GM12891 (cell line): ENCODE data around the gene TSKS.

Source experiments
- DNase-seq: peaks from one replicate; pipeline ENCODE4 v3.0.0; 2011; ENCODE audit warnings: low spot score; ENCODE audit not compliant: insufficient read length
- FAIRE-seq: peaks from 2 replicates; lab custom pipeline; 2011; peaks lifted over from hg19 to GRCh38; lab: Jason Lieb, UNC
- PAX5 ChIP-seq: IDR thresholded peaks from 2 replicates; pipeline ENCODE4 v1.6.1; 2011; ENCODE audit warnings: low read length, moderate library complexity, mild to moderate bottlenecking; ENCODE audit not compliant: insufficient read depth, severe bottlenecking
- POLR2A ChIP-seq: IDR thresholded peaks from 2 replicates; pipeline ENCODE4 v1.6.1; 2011; ENCODE audit warnings: low read depth, low read length, control low read depth
- POLR2AphosphoS5 ChIP-seq: IDR thresholded peaks from 2 replicates; pipeline ENCODE4 v1.6.1; 2011; ENCODE audit warnings: low read depth, low read length, control low read depth
- POU2F2 ChIP-seq: IDR thresholded peaks from 2 replicates; pipeline ENCODE4 v1.6.1; 2011; ENCODE audit warnings: low read depth, mild to moderate bottlenecking, control low read depth, low read length, moderate library complexity
- SPI1 ChIP-seq: IDR thresholded peaks from 2 replicates; pipeline ENCODE4 v1.6.1; 2011; ENCODE audit warnings: low read depth, low read length, control low read depth
- TAF1 ChIP-seq: IDR thresholded peaks from 2 replicates; pipeline ENCODE4 v1.6.1; 2011; ENCODE audit warnings: low read depth, low read length, control low read depth

The TSKS gene

GRCh38 chr19:49752701-49753100 lies 10.4 kb downstream of the TSKS start:
- FAIRE-seq = no peak
- DNase-seq = no peak

DNA sequence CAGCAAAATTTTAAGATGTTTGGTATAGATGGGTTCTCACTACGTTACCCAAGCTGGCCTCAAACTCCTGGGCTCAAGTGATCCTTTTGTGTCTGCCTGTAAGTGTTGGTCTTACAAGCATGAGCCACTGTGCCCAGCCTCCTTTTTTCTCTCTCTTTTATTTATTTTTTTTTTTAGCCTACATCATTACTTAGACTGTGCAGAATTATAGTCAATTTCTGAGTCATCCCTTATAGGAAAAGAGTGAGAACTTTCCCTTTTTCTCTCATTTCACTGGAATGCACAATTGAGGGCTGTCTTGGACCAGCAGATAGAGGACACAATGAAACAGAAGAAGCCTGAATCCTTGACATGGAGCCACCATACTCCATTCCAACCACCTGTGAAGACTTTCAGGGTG lies 13.3 kb downstream of the TSKS start:
- TF ChIP-seq POU2F2 = no peak
- TF ChIP-seq PAX5 = no peak
- no peak for TF ChIP-seq TAF1
- TF ChIP-seq POLR2AphosphoS5 = no peak
- no peak for TF ChIP-seq POLR2A
- TF ChIP-seq SPI1 = no peak
- no peak for FAIRE-seq

More at GRCh38 chr19:49752701-49753100, 10.4 kb downstream of the TSKS start:
- TF ChIP-seq TAF1 (no peak), POLR2A (no peak), PAX5 (no peak), SPI1 (no peak), POLR2AphosphoS5 (no peak), POU2F2 (no peak)

DNA sequence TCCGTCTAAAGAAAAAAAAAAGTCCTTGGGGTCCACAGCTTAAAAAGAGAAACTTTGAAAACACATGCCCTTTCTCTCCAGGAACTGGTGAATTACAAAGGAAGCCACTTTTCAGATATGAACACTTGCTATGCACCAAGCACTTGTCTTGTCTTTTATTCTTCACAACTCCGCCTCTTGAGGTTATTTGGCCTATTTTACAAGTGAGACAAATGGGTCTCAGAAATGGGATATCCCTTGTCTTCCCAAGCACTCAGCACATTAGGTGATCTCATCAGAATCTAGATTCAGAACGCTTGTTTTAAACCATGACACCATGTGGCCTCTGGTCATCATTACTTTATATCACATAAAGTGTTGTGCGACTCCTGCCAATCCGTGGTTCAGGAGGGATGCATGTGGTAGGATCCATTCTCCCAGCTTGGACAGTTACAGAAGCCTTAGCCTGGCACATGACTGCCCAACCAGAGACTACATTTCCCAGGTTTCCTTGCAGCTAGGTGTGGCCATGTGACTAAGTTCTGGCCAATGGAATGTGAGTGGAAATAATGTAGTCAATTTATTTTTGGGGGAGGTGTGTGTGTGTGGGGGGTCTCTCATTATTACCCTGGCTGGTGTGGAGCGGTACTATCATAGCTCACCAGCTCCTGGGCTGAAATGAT lies 13.9 kb downstream of the TSKS start:
- DNase-seq = no peak
- TF ChIP-seq SPI1 (no peak), POU2F2 (no peak), POLR2AphosphoS5 (no peak), PAX5 (no peak), POLR2A (no peak), TAF1 (no peak)
- FAIRE-seq = no peak

More for the DNA sequence above, 13.3 kb downstream of the TSKS start:
- DNase-seq = no peak

DNA sequence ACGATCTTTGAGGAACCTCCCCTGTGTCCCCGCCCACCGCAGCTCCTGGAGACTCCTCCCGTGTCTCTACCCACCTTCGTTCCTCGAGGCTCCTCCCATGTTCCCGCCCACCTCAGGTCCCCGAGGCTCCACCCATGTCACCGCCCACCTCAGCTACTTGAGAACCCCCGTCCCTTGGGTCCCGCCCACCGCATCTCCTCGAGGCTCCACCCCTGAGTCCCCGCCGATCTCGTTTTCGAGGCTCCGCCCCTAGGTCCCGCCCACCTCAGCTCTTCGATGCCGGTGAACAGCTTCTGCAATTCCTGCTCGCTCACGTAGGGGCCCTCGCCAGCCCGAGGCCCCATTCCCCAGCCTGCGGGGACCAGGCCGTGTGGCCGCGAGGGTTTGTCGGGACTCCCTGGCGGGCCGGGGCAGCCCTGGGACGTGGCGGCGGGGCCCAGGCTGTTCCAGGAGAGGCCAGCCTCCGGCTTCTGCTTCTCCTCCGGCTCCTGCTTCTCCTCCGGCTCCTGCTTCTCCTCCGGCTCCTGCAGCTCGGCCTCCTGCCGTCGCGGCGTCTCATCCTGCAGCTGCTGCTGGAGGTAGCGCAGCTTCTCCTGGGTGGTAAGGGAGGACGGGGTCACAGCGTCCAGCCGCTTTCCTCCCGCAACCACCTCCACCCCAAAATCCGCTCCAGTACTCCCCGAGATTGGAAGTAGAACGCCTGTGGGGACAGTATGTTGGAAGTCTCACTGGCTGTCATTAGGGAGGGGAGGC lies 16.7 kb downstream of the TSKS start:
- TF ChIP-seq POU2F2 (no peak), POLR2A (no peak), TAF1 (no peak), POLR2AphosphoS5 (no peak), PAX5 (no peak), SPI1 (no peak)
- DNase-seq (peak; percentile 39), FAIRE-seq (no peak)

DNA sequence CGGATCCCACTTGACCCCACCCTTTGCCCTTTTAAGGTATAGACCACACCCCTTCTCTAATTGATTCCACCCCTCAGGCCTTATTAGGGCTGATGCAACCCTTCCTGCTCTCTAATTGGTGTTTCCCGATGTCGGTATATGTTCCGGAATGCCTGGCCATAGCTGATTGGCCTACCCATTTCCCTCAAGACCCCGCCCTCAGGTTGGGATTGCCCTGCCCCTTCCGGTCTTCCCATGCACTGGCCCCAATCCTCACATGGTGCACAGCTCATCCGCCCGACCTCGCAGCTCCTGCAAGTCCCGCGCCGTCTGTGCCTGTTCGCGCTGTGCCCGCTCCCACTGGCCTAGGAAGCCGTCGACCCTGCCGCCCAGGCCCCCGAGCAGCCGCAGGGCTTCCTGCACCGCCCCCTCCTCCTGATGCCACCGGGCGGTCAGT lies 18.1 kb downstream of the TSKS start:
- FAIRE-seq (no peak), DNase-seq (no peak)
- TF ChIP-seq PAX5 = no peak
- no peak for TF ChIP-seq POLR2A
- TF ChIP-seq SPI1 = no peak
- TF ChIP-seq POU2F2 = no peak
- TF ChIP-seq TAF1 = no peak
- TF ChIP-seq POLR2AphosphoS5 = no peak

- DNase-seq (no peak), FAIRE-seq (no peak)
- no peak for TF ChIP-seq PAX5
- TF ChIP-seq SPI1 = no peak
- TF ChIP-seq POLR2A = no peak
- TF ChIP-seq TAF1 = no peak
- no peak for TF ChIP-seq POLR2AphosphoS5
- no peak for TF ChIP-seq POU2F2
These were observed 21.8 kb downstream of the TSKS start for GRCh38 chr19:49741210-49741844.

GRCh38 chr19:49739933-49740332 lies 23.2 kb downstream of the TSKS start:
- no peak for TF ChIP-seq POU2F2
- no peak for TF ChIP-seq POLR2AphosphoS5
- no peak for TF ChIP-seq TAF1
- no peak for TF ChIP-seq SPI1
- TF ChIP-seq PAX5 = no peak
- no peak for TF ChIP-seq POLR2A
- DNase-seq (no peak), FAIRE-seq (no peak)

GRCh38 chr19:49739098-49739497 lies 24.0 kb downstream of the TSKS start:
- FAIRE-seq (no peak), DNase-seq (no peak)
- TF ChIP-seq PAX5 (no peak), POLR2AphosphoS5 (no peak), TAF1 (no peak), POLR2A (no peak), SPI1 (no peak), POU2F2 (no peak)

DNA sequence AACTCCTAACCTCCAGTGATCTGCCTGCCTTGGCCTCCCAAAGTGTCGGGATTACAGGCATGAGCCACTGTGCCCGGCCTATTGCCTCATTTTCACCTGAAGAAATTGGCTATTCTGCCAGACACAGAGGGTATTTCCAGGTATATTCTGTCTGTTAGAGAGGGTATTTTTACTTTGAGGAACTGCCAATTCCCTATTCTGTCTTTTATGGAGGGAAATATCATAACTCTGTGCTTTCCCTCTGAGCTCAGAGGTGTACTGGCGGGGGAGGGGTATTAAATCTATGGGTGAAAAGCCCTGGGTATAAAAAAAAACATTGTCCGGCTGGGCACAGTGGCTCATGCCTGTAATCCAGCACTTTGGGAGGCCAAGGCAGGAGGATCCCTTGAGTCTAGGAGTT lies 24.8 kb downstream of the TSKS start:
- DNase-seq = no peak
- TF ChIP-seq POU2F2 = no peak
- no peak for TF ChIP-seq TAF1
- TF ChIP-seq SPI1 = peak; percentile 31; the same call in 1 of the 2 replicates
- TF ChIP-seq PAX5 = no peak
- no peak for TF ChIP-seq POLR2AphosphoS5
- TF ChIP-seq POLR2A = no peak

More for the DNA sequence above, 24.8 kb downstream of the TSKS start:
- FAIRE-seq = no peak
